ENCODE data around the gene OR14J1.
"Not testable (repeated sequence)": the region's sequence is repeated elsewhere in the genome, so short reads cannot be mapped to it uniquely, and the experiment has no call there.

Gene OR14J1

DNA sequence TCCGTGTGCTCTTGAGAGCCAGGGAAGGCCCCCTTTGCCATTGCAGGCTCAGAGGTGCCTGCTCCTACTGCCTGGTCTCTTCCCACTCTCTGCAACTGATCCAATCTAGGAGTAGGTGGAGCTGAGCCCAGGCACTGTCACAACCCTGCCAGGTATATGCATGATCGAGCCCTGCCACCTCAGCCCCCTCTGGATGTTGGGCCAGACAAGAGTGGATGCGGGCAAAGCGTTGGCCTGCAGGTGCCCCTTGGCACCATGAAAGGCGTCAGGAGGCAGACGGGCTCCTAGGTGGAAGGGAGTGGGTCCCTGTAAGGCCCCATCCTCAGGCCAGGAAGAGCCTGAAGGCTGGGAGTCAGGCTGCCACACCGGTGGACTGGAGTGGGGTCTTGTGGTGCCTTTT is 5.9 kb upstream of the OR14J1 start:
- no peak for DNase-seq (ENCODE audit: extremely low read depth, low read depth)
- TF ChIP-seq, protein P1, sequence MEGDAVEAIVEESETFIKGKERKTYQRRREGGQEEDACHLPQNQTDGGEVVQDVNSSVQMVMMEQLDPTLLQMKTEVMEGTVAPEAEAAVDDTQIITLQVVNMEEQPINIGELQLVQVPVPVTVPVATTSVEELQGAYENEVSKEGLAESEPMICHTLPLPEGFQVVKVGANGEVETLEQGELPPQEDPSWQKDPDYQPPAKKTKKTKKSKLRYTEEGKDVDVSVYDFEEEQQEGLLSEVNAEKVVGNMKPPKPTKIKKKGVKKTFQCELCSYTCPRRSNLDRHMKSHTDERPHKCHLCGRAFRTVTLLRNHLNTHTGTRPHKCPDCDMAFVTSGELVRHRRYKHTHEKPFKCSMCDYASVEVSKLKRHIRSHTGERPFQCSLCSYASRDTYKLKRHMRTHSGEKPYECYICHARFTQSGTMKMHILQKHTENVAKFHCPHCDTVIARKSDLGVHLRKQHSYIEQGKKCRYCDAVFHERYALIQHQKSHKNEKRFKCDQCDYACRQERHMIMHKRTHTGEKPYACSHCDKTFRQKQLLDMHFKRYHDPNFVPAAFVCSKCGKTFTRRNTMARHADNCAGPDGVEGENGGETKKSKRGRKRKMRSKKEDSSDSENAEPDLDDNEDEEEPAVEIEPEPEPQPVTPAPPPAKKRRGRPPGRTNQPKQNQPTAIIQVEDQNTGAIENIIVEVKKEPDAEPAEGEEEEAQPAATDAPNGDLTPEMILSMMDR (IDR thresholded peaks at IDR 0.05; ENCODE audit: low read depth, low read length) = no peak

DNA sequence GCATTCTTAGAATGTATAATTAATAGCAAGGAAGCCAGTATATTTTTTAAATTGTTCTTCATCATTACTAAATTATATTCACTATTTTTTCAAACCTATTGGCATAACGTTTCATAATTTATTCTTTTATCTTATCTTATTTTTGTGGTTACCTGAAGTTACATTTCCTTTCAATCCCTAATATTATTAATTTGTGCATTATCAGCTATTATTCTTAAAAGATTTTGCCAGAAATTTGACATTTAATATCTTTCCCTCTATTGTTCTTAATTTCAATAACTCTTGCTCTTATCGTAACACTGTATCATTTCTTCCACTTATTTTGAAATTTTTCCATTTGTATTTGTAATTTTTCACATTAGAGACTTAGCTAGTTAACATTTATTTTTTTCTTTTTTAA is 18.4 kb downstream of the OR14J1 start:
- TF ChIP-seq, protein P1 (IDR thresholded peaks at IDR 0.05; ENCODE audit: low read depth, low read length) = no peak

GRCh38 chr6:29323332-29323731 is 21.8 kb downstream of the OR14J1 start:
- not testable (repeated sequence) for DNase-seq (ENCODE audit: extremely low read depth, low read depth)

More for the DNA sequence above, 18.4 kb downstream of the OR14J1 start:
- DNase-seq (ENCODE audit: extremely low read depth, low read depth) = no peak

- no peak for DNase-seq (ENCODE audit: extremely low read depth, low read depth)
- TF ChIP-seq, protein P1 (IDR thresholded peaks at IDR 0.05; ENCODE audit: low read depth, low read length) = no peak
Observed at GRCh38 chr6:29325777-29326176, 24.3 kb downstream of the OR14J1 start.

- DNase-seq (ENCODE audit: extremely low read depth, low read depth) = no peak
- TF ChIP-seq, protein P1 (IDR thresholded peaks at IDR 0.05; ENCODE audit: low read depth, low read length) = no peak
Observed at GRCh38 chr6:29332676-29333075, 31.2 kb downstream of the OR14J1 start.

- TF ChIP-seq, protein P1 (IDR thresholded peaks at IDR 0.05; ENCODE audit: low read depth, low read length) = no peak
- DNase-seq (ENCODE audit: extremely low read depth, low read depth) = no peak
Observed at GRCh38 chr6:29336269-29336668, 34.8 kb downstream of the OR14J1 start.

DNA sequence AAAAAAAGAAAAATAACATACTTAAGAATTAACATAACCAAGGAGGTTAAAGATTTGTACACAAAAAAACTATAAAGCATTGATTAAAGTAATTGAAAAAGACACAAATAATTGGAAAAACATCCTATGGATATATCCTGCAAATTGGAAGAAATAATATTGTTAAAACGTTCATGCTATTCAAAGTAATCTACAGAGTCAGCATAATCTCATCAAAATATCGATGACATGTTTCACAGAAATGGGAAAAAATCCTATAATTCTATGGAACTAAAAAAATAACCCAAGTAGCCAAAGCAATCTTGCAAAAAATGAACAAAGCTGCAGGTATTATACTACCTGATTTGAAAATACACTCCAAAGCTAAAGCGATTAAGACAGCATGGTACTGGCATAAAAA is 43.9 kb downstream of the OR14J1 start:
- TF ChIP-seq, protein P1 (IDR thresholded peaks at IDR 0.05; ENCODE audit: low read depth, low read length) = no peak
- DNase-seq (ENCODE audit: extremely low read depth, low read depth) = no peak

DNA sequence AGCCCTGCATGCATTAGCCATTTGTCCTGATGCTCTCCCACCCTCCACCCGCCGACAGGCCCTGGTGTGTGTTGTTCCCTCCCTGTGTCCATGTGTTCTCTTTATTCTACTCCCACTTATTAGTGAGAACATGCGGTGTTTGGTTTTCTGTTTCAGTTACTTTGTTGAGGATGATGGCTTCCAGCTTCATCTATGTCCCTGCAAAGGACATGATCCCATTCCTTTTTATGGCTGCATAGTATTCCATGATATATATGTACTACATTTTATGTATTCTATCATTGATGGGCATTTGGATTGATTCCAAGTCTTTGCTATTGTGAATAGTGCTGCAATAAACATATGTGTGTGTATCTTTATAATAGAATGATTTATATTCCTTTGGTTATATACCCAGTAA is 47.8 kb downstream of the OR14J1 start:
- not testable (repeated sequence) for DNase-seq (ENCODE audit: extremely low read depth, low read depth)

DNA sequence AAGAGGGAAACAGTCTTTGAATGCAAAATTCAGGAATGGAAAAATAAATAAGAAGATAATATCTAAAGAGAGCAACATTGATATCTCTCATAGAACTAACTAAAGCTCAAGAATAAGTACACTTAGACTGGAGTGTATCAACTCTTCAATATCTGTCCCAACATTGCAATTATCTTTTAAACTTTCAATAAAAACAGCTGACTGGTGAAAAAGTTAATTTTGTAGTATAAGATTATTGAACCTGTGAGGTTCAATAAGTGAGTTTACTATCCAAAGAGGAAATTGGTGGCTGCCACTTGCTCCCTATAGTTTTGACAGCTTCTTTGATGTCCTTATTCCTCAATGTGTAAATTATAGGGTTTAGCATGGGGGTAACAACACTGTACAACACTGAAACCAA is 53.5 kb downstream of the OR14J1 start:
- no peak for DNase-seq (ENCODE audit: extremely low read depth, low read depth)
- TF ChIP-seq, protein P1 (IDR thresholded peaks at IDR 0.05; ENCODE audit: low read depth, low read length) = no peak
